ENCODE measurements around the gene TFCP2.
A peak's percentile ranks its signal among the peaks of the same experiment; 100 is the strongest.

The TFCP2 gene

DNA sequence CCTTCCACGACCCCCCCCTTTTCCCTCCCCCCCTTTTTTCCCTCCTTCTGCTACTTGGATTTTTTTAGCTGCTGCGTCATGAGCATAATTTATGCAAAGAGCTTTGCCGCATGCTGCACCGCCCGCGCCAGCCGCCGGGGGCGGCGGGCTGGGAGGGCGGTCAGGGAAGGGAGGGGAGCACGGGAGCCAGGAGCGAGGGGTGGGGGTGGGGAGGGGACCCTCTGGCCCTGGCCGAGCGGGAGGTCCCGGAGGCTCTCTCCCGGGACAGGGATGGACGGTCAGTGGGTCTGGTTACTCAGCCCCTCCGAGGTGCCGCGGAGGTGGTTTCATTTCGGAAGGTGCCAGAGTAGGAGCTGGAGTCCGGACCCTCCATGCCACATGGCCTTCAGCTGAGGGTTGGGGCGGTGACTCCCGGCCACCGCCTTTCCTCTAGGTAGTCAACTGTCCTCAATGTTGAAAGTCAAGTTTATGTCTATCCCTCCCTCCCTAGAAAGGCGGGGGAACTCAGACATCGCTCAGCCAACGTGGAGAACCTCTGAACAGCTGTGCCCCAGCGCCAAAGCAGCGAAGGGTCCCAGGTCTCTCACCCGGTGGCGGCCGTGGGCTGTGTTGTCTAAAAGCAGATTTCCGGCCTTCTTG lies 45.2 kb upstream of the TFCP2 start, which contains the start of gene POU6F1:
Gene POU6F1 (minus strand): TSS at position 95 of the 639 bp plus-strand sequence. CDS start 11,226 bp downstream, outside the sequence.
- Histone ChIP-seq H4K5ac (ENCODE audit: low read length) (no peak within 1 kb of the TSS), H3K4me2 (ENCODE audit: low read length) (peak within 1 kb of the TSS; percentile 66), H2BK15ac (replicated peaks; ENCODE audit: low read depth) (peak within 1 kb of the TSS; percentile 8), H3K18ac (ENCODE audit: low read length) (peak within 1 kb of the TSS; percentile 100), H2BK5ac (ENCODE audit: low read length) (peak within 1 kb of the TSS; percentile 47), H3K79me2 (ENCODE audit: control insufficient read depth, insufficient read depth, low read length) (no peaks in the 10 kb centered on the region), H3K4ac (ENCODE audit: low read depth, low read length) (peak within 1 kb of the TSS; percentile 100), H3K79me1 (ENCODE audit: low read length) (no peaks in the 10 kb centered on the region), H3K4me3 (ENCODE audit: low read length) (peak within 1 kb of the TSS; percentile 56), H3K27ac (ENCODE audit: low read depth, low read length) (peak within 1 kb of the TSS; percentile 93), H2AK5ac (ENCODE audit: low read length) (peak within 1 kb of the TSS; percentile 71), H3K27me3 (ENCODE audit: insufficient read depth, low read length, poor library complexity) (no peaks in the 10 kb centered on the region), H3K4me1 (ENCODE audit: control insufficient read depth, low read depth, low read length) (peaks cover 11% of the 10 kb centered on the region), H3K23ac (ENCODE audit: low read length) (peak within 1 kb of the TSS; percentile 89), H3K56ac (ENCODE audit: low read length) (peak within 1 kb of the TSS; percentile 91), H3K36me3 (ENCODE audit: control insufficient read depth, insufficient read depth, low read length) (no peaks in the 10 kb centered on the region), H3K9ac (ENCODE audit: low read length) (peak within 1 kb of the TSS; percentile 79), H4K8ac (ENCODE audit: low read depth, low read length) (peak within 1 kb of the TSS; percentile 100), H2BK120ac (ENCODE audit: low read depth, low read length) (peak within 1 kb of the TSS; percentile 83)
- DNase-seq: peak; percentile 96
- no CpG with 5 or more reads among the region's 35 CpGs for WGBS (ENCODE audit: extremely low coverage, insufficient coverage, low lambda C conversion rate)

GRCh38 chr12:51217133-51217967 lies 44.4 kb upstream of the TFCP2 start:
- H2AK5ac ChIP-seq (ENCODE audit: low read length): no peak overlapping the region
- H2BK120ac ChIP-seq (ENCODE audit: low read depth, low read length): peak overlapping the region; percentile 83
- no peaks in the 10 kb centered on the region for H3K27me3 ChIP-seq (ENCODE audit: insufficient read depth, low read length, poor library complexity)
- peak overlapping the region; percentile 93 for H3K27ac ChIP-seq (ENCODE audit: low read depth, low read length)
- no peaks in the 10 kb centered on the region for H3K79me1 ChIP-seq (ENCODE audit: low read length)
- H3K18ac ChIP-seq (ENCODE audit: low read length): peak overlapping the region; percentile 100
- no peak overlapping the region for H4K5ac ChIP-seq (ENCODE audit: low read length)
- H4K8ac ChIP-seq (ENCODE audit: low read depth, low read length): peak overlapping the region; percentile 100
- H3K79me2 ChIP-seq (ENCODE audit: control insufficient read depth, insufficient read depth, low read length): no peaks in the 10 kb centered on the region
- peak overlapping the region; percentile 84 for H3K56ac ChIP-seq (ENCODE audit: low read length)
- peak overlapping the region; percentile 79 for H3K9ac ChIP-seq (ENCODE audit: low read length)
- H3K23ac ChIP-seq (ENCODE audit: low read length): peak overlapping the region; percentile 89
- WGBS (ENCODE audit: extremely low coverage, insufficient coverage, low lambda C conversion rate): no CpG with 5 or more reads among the region's 81 CpGs
- peak overlapping the region; percentile 8 for H2BK15ac ChIP-seq (replicated peaks; ENCODE audit: low read depth)
- peak overlapping the region; percentile 66 for H3K4me2 ChIP-seq (ENCODE audit: low read length)
- H3K4ac ChIP-seq (ENCODE audit: low read depth, low read length): peak overlapping the region; percentile 100
- H3K4me1 ChIP-seq (ENCODE audit: control insufficient read depth, low read depth, low read length): peaks cover 11% of the 10 kb centered on the region
- H3K36me3 ChIP-seq (ENCODE audit: control insufficient read depth, insufficient read depth, low read length): no peaks in the 10 kb centered on the region
- H3K4me3 ChIP-seq (ENCODE audit: low read length): peak overlapping the region; percentile 56
- H2BK5ac ChIP-seq (ENCODE audit: low read length): no peak overlapping the region
- DNase-seq: peak; percentile 39

GRCh38 chr12:51216642-51217041 lies 43.7 kb upstream of the TFCP2 start:
- H3K79me1 ChIP-seq (ENCODE audit: low read length): no peaks in the 10 kb centered on the region
- H3K23ac ChIP-seq (ENCODE audit: low read length): no peak overlapping the region
- H3K27ac ChIP-seq (ENCODE audit: low read depth, low read length): no peak overlapping the region
- H2AK5ac ChIP-seq (ENCODE audit: low read length): no peak overlapping the region
- H3K56ac ChIP-seq (ENCODE audit: low read length): peak overlapping the region; percentile 73
- no peaks in the 10 kb centered on the region for H3K79me2 ChIP-seq (ENCODE audit: control insufficient read depth, insufficient read depth, low read length)
- no peak overlapping the region for H3K4me3 ChIP-seq (ENCODE audit: low read length)
- peak overlapping the region; percentile 100 for H3K18ac ChIP-seq (ENCODE audit: low read length)
- peak overlapping the region; percentile 68 for H3K9ac ChIP-seq (ENCODE audit: low read length)
- H3K36me3 ChIP-seq (ENCODE audit: control insufficient read depth, insufficient read depth, low read length): no peaks in the 10 kb centered on the region
- no peak overlapping the region for H4K8ac ChIP-seq (ENCODE audit: low read depth, low read length)
- no peaks in the 10 kb centered on the region for H3K27me3 ChIP-seq (ENCODE audit: insufficient read depth, low read length, poor library complexity)
- H3K4me1 ChIP-seq (ENCODE audit: control insufficient read depth, low read depth, low read length): peaks cover 11% of the 10 kb centered on the region
- no peak overlapping the region for H2BK15ac ChIP-seq (replicated peaks; ENCODE audit: low read depth)
- peak overlapping the region; percentile 100 for H3K4ac ChIP-seq (ENCODE audit: low read depth, low read length)
- H2BK5ac ChIP-seq (ENCODE audit: low read length): no peak overlapping the region
- no peak for DNase-seq
- peak overlapping the region; percentile 11 for H3K4me2 ChIP-seq (ENCODE audit: low read length)
- no peak overlapping the region for H4K5ac ChIP-seq (ENCODE audit: low read length)
- WGBS (ENCODE audit: extremely low coverage, insufficient coverage, low lambda C conversion rate): no CpG with 5 or more reads among the region's 7 CpGs
- no peak overlapping the region for H2BK120ac ChIP-seq (ENCODE audit: low read depth, low read length)

DNA sequence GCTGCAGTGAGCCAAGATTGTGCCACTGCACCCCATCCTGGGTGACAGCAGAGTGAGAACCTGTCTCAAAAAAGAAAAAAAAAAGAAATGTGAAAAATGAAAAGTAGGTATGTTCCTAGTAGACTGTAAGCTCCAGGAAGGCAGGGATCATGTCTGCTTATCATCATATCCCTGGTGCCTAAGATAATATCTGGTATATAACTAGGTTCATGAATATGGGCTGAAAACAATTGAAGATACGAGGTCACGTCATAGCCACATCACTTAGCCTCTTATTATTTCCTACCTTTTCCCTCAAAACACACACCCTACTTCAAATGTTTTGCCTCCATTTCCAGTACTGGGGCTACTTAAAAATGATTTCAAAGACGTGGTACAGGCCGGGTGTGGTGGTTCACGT lies 42.0 kb upstream of the TFCP2 start:
- DNase-seq: no peak
- Histone ChIP-seq H4K5ac (ENCODE audit: low read length) (no peak overlapping the region), H3K56ac (ENCODE audit: low read length) (no peak overlapping the region), H2BK5ac (ENCODE audit: low read length) (no peak overlapping the region), H3K4me1 (ENCODE audit: control insufficient read depth, low read depth, low read length) (peaks cover 11% of the 10 kb centered on the region), H3K79me2 (ENCODE audit: control insufficient read depth, insufficient read depth, low read length) (no peaks in the 10 kb centered on the region), H3K79me1 (ENCODE audit: low read length) (no peaks in the 10 kb centered on the region), H3K18ac (ENCODE audit: low read length) (no peak overlapping the region), H4K8ac (ENCODE audit: low read depth, low read length) (no peak overlapping the region), H3K4me3 (ENCODE audit: low read length) (no peak overlapping the region), H3K4ac (ENCODE audit: low read depth, low read length) (no peak overlapping the region), H3K27me3 (ENCODE audit: insufficient read depth, low read length, poor library complexity) (no peaks in the 10 kb centered on the region), H2AK5ac (ENCODE audit: low read length) (no peak overlapping the region), H3K4me2 (ENCODE audit: low read length) (no peak overlapping the region), H3K36me3 (ENCODE audit: control insufficient read depth, insufficient read depth, low read length) (no peaks in the 10 kb centered on the region), H3K23ac (ENCODE audit: low read length) (no peak overlapping the region), H3K9ac (ENCODE audit: low read length) (no peak overlapping the region), H2BK120ac (ENCODE audit: low read depth, low read length) (no peak overlapping the region), H2BK15ac (replicated peaks; ENCODE audit: low read depth) (no peak overlapping the region), H3K27ac (ENCODE audit: low read depth, low read length) (no peak overlapping the region)
- WGBS (ENCODE audit: extremely low coverage, insufficient coverage, low lambda C conversion rate): no CpG with 5 or more reads among the region's 5 CpGs

- H2BK15ac ChIP-seq (replicated peaks; ENCODE audit: low read depth): no peak overlapping the region
- H3K9ac ChIP-seq (ENCODE audit: low read length): no peak overlapping the region
- H3K79me2 ChIP-seq (ENCODE audit: control insufficient read depth, insufficient read depth, low read length): no peaks in the 10 kb centered on the region
- H3K4me1 ChIP-seq (ENCODE audit: control insufficient read depth, low read depth, low read length): no peaks in the 10 kb centered on the region
- no peak overlapping the region for H4K8ac ChIP-seq (ENCODE audit: low read depth, low read length)
- H3K4ac ChIP-seq (ENCODE audit: low read depth, low read length): no peak overlapping the region
- H2AK5ac ChIP-seq (ENCODE audit: low read length): no peak overlapping the region
- H3K56ac ChIP-seq (ENCODE audit: low read length): no peak overlapping the region
- no peak overlapping the region for H2BK120ac ChIP-seq (ENCODE audit: low read depth, low read length)
- DNase-seq: no peak
- no peaks in the 10 kb centered on the region for H3K79me1 ChIP-seq (ENCODE audit: low read length)
- WGBS (ENCODE audit: extremely low coverage, insufficient coverage, low lambda C conversion rate): no CpG with 5 or more reads among the region's 2 CpGs
- H3K27me3 ChIP-seq (ENCODE audit: insufficient read depth, low read length, poor library complexity): no peaks in the 10 kb centered on the region
- H3K23ac ChIP-seq (ENCODE audit: low read length): no peak overlapping the region
- no peak overlapping the region for H3K27ac ChIP-seq (ENCODE audit: low read depth, low read length)
- H3K4me3 ChIP-seq (ENCODE audit: low read length): no peak overlapping the region
- H4K5ac ChIP-seq (ENCODE audit: low read length): no peak overlapping the region
- H3K4me2 ChIP-seq (ENCODE audit: low read length): no peak overlapping the region
- no peaks in the 10 kb centered on the region for H3K36me3 ChIP-seq (ENCODE audit: control insufficient read depth, insufficient read depth, low read length)
- no peak overlapping the region for H3K18ac ChIP-seq (ENCODE audit: low read length)
- no peak overlapping the region for H2BK5ac ChIP-seq (ENCODE audit: low read length)
These were observed 37.9 kb upstream of the TFCP2 start for GRCh38 chr12:51210690-51211395.
